WTC11 (cell line): ENCODE data around the gene KDM4C. TPM values are rescaled to one million over a fixed set of nuclear protein-coding genes. Genes with fewer than 3 reads are reported as not detected.

Experiments used
- ATAC-seq: fragments of 200-7000 bp; cut with Tn5 transposase; 2 replicates; pipeline ENCODE4 v1.10.0; 2021; ENCODE audit warnings: mild to moderate bottlenecking, moderate library complexity
- CTCF ChIA-PET: fragments of 300-600 bp; sonication (Branson Sonifier 250); formaldehyde crosslinking; loops from one replicate; lab custom pipeline; 2021; ENCODE audit warnings: antibody characterized with exemption; lab: Charles Lee
- POLR2A ChIA-PET: fragments of 350-600 bp; sonication (Branson Sonifier 250); formaldehyde crosslinking; loops from one replicate; lab custom pipeline; 2021; ENCODE audit warnings: antibody characterized with exemption; lab: Charles Lee
- DNase-seq: peaks from one replicate; pipeline ENCODE4 v3.0.0; 2021; ENCODE audit warnings: low spot score
- H3K27ac Mint-ChIP-seq: 2 replicates; pipeline ENCODE4 v1.8.0; 2021; ENCODE audit warnings: mixed read lengths
- H3K27me3 Mint-ChIP-seq: 2 replicates; pipeline ENCODE4 v1.8.0; 2021; ENCODE audit warnings: low read depth, mild to moderate bottlenecking, moderate library complexity, mixed read lengths
- H3K36me3 Mint-ChIP-seq: 2 replicates; pipeline ENCODE4 v1.8.0; 2021; ENCODE audit warnings: mixed read lengths
- H3K4me1 Mint-ChIP-seq: 2 replicates; pipeline ENCODE4 v1.8.0; 2022; ENCODE audit warnings: mixed read lengths
- H3K4me3 Mint-ChIP-seq: 2 replicates; pipeline ENCODE4 v1.8.0; 2021; ENCODE audit warnings: mild to moderate bottlenecking, moderate library complexity, mixed read lengths
- H3K9me3 Mint-ChIP-seq: 2 replicates; pipeline ENCODE4 v1.8.0; 2021; ENCODE audit warnings: mixed read lengths
- CBFB ChIP-seq: sonication (generic); formaldehyde crosslinking; IDR thresholded peaks from 2 replicates; pipeline ENCODE4 v1.8.1; 2022; ENCODE audit warnings: mild to moderate bottlenecking, low read depth, missing genetic modification reagents
- CREB1 ChIP-seq: sonication (generic); formaldehyde crosslinking; IDR thresholded peaks from 2 replicates; pipeline ENCODE4 v1.8.0; 2023; ENCODE audit warnings: mild to moderate bottlenecking, missing genetic modification reagents
- ELF4 ChIP-seq: sonication (generic); formaldehyde crosslinking; IDR thresholded peaks from 2 replicates; pipeline ENCODE4 v1.8.1; 2022; ENCODE audit warnings: low read depth, mild to moderate bottlenecking, moderate library complexity, missing genetic modification reagents
- ETV6 ChIP-seq: sonication (generic); formaldehyde crosslinking; IDR thresholded peaks from 2 replicates; pipeline ENCODE4 v1.8.1; 2022; ENCODE audit warnings: mild to moderate bottlenecking, missing genetic modification reagents
- HMGA2 ChIP-seq: fragments of 250-450 bp; sonication (Bioruptor Pico); IDR thresholded peaks from 2 replicates; pipeline ENCODE4 v1.4.0; 2021; ENCODE audit warnings: mild to moderate bottlenecking, moderate library complexity
- MYBL2 ChIP-seq: sonication (generic); formaldehyde crosslinking; IDR thresholded peaks from 2 replicates; pipeline ENCODE4 v1.8.1; 2023; ENCODE audit warnings: mild to moderate bottlenecking, moderate library complexity, missing genetic modification reagents
- NR2C2 ChIP-seq: sonication (generic); formaldehyde crosslinking; IDR thresholded peaks from 2 replicates; pipeline ENCODE4 v1.8.0; 2022; ENCODE audit warnings: mild to moderate bottlenecking, missing genetic modification reagents
- SMAD3 ChIP-seq: sonication (generic); formaldehyde crosslinking; IDR thresholded peaks from 2 replicates; pipeline ENCODE4 v1.8.0; 2022; ENCODE audit warnings: missing genetic modification reagents, mild to moderate bottlenecking, borderline replicate concordance
- TEAD4 ChIP-seq: sonication (generic); formaldehyde crosslinking; IDR thresholded peaks from 2 replicates; pipeline ENCODE4 v1.8.0; 2022; ENCODE audit warnings: mild to moderate bottlenecking, missing genetic modification reagents
- ZNF263 ChIP-seq: sonication (generic); formaldehyde crosslinking; IDR thresholded peaks from 2 replicates; pipeline ENCODE4 v1.8.1; 2022; ENCODE audit warnings: low read depth, mild to moderate bottlenecking, moderate library complexity, missing genetic modification reagents
- total RNA-seq: library from RNA; stranded (reverse); gene quantifications from 3 replicates; pipeline ENCODE4 v1.2.3, GENCODE V29; 2021
- TF ChIP-seq, protein P1 (sequence below): sonication (generic); formaldehyde crosslinking; IDR thresholded peaks from 2 replicates; pipeline ENCODE4 v1.8.0; 2023; ENCODE audit warnings: missing genetic modification reagents, mild to moderate bottlenecking, borderline replicate concordance
- TF ChIP-seq, protein P2 (sequence below): fragments of 250-450 bp; sonication (Bioruptor Pico); IDR thresholded peaks from 2 replicates; pipeline ENCODE4 v1.9.0; 2021; ENCODE audit warnings: moderate library complexity, mild to moderate bottlenecking, inconsistent platforms, borderline replicate concordance
- TF ChIP-seq, protein P3 (sequence below): sonication (generic); formaldehyde crosslinking; IDR thresholded peaks from 2 replicates; pipeline ENCODE4 v1.8.1; 2023; ENCODE audit warnings: mild to moderate bottlenecking, missing genetic modification reagents
- TF ChIP-seq, protein P4 (sequence below): sonication (generic); formaldehyde crosslinking; IDR thresholded peaks from 2 replicates; pipeline ENCODE4 v1.8.1; 2023; ENCODE audit warnings: mild to moderate bottlenecking, missing genetic modification reagents
- TF ChIP-seq, protein P5 (sequence below): sonication (generic); formaldehyde crosslinking; IDR thresholded peaks from 2 replicates; pipeline ENCODE4 v1.8.1; 2023; ENCODE audit warnings: mild to moderate bottlenecking, missing genetic modification reagents, borderline replicate concordance
- TF ChIP-seq, protein P6 (sequence below): fragments of 200-600 bp; IDR thresholded peaks from 2 replicates; pipeline ENCODE4 v1.8.0; 2022; ENCODE audit warnings: antibody characterized with exemption
- TF ChIP-seq, protein P7 (sequence below): sonication (generic); formaldehyde crosslinking; IDR thresholded peaks from 2 replicates; pipeline ENCODE4 v1.8.0; 2023; ENCODE audit warnings: missing genetic modification reagents
- TF ChIP-seq, protein P8 (sequence below): fragments of 250-450 bp; sonication (Bioruptor Pico); IDR thresholded peaks from 2 replicates; pipeline ENCODE4 v1.9.0; 2021; ENCODE audit warnings: mild to moderate bottlenecking

Gene KDM4C
- total RNA-seq, 1 experiment from 2014 or later, result 29.2 TPM

DNA sequence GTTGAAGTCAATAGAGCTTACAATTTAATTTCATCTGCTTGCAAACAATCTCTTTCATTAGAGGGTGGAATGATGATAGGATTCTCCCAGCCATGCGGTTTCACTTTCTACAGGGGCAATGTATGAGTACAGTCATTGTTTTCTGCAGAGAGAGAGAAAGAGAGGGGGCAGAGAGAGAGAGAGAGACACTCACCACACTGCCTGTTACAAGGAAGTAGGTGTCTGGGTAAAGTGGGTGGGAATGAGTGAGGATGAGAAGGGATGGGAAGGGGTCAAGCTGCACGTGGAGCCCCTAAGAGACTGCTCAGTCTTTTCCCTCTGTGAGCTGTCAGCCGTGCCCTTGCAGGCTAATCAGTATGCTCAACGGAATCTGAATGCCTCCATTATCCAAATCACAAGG lies 454.3 kb downstream of the KDM4C start:
- POLR2A ChIA-PET, result no interaction called here
- Mint-ChIP-seq H3K27me3 (peaks cover 52% of the 10 kb centered on the region), H3K9me3 (0 out of 2 replicates have a peak, but pooled peaks cover 3% of the 10 kb centered on the region), H3K36me3 (no peaks in the 10 kb centered on the region), H3K27ac (no peak overlapping the region), H3K4me3 (no peak overlapping the region), H3K4me1 (peaks cover 40% of the 10 kb centered on the region)
- CTCF ChIA-PET, result interaction anchor here (0.8 to 3.2 kb wide), 5 partner anchors 23 to 159 kb away, joined by 3 to 25 read pairs (median 7); no protein-coding TSS in a partner anchor
- DNase-seq (no peak), ATAC-seq (no peak)
- no peak for TF ChIP-seq ZNF263 (CRISPR knock-in tag)
- TF ChIP-seq ELF4 (CRISPR knock-in tag), result no peak
- TF ChIP-seq, protein P1, sequence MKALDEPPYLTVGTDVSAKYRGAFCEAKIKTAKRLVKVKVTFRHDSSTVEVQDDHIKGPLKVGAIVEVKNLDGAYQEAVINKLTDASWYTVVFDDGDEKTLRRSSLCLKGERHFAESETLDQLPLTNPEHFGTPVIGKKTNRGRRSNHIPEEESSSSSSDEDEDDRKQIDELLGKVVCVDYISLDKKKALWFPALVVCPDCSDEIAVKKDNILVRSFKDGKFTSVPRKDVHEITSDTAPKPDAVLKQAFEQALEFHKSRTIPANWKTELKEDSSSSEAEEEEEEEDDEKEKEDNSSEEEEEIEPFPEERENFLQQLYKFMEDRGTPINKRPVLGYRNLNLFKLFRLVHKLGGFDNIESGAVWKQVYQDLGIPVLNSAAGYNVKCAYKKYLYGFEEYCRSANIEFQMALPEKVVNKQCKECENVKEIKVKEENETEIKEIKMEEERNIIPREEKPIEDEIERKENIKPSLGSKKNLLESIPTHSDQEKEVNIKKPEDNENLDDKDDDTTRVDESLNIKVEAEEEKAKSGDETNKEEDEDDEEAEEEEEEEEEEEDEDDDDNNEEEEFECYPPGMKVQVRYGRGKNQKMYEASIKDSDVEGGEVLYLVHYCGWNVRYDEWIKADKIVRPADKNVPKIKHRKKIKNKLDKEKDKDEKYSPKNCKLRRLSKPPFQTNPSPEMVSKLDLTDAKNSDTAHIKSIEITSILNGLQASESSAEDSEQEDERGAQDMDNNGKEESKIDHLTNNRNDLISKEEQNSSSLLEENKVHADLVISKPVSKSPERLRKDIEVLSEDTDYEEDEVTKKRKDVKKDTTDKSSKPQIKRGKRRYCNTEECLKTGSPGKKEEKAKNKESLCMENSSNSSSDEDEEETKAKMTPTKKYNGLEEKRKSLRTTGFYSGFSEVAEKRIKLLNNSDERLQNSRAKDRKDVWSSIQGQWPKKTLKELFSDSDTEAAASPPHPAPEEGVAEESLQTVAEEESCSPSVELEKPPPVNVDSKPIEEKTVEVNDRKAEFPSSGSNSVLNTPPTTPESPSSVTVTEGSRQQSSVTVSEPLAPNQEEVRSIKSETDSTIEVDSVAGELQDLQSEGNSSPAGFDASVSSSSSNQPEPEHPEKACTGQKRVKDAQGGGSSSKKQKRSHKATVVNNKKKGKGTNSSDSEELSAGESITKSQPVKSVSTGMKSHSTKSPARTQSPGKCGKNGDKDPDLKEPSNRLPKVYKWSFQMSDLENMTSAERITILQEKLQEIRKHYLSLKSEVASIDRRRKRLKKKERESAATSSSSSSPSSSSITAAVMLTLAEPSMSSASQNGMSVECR, result no peak
- no peak for TF ChIP-seq MYBL2
- TF ChIP-seq TEAD4 (CRISPR knock-in tag), result no peak
- TF ChIP-seq ETV6 (CRISPR knock-in tag), result no peak
- no peak for TF ChIP-seq NR2C2 (CRISPR knock-in tag)
- TF ChIP-seq, protein P2, sequence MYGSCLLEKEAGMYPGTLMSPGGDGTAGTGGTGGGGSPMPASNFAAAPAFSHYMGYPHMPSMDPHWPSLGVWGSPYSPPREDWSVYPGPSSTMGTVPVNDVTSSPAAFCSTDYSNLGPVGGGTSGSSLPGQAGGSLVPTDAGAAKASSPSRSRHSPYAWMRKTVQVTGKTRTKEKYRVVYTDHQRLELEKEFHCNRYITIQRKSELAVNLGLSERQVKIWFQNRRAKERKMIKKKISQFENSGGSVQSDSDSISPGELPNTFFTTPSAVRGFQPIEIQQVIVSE, result no peak
- TF ChIP-seq CBFB (CRISPR knock-in tag), result no peak
- TF ChIP-seq, protein P3, sequence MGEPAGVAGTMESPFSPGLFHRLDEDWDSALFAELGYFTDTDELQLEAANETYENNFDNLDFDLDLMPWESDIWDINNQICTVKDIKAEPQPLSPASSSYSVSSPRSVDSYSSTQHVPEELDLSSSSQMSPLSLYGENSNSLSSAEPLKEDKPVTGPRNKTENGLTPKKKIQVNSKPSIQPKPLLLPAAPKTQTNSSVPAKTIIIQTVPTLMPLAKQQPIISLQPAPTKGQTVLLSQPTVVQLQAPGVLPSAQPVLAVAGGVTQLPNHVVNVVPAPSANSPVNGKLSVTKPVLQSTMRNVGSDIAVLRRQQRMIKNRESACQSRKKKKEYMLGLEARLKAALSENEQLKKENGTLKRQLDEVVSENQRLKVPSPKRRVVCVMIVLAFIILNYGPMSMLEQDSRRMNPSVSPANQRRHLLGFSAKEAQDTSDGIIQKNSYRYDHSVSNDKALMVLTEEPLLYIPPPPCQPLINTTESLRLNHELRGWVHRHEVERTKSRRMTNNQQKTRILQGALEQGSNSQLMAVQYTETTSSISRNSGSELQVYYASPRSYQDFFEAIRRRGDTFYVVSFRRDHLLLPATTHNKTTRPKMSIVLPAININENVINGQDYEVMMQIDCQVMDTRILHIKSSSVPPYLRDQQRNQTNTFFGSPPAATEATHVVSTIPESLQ, result no peak
- no peak for TF ChIP-seq CREB1 (CRISPR knock-in tag)
- TF ChIP-seq, protein P4, sequence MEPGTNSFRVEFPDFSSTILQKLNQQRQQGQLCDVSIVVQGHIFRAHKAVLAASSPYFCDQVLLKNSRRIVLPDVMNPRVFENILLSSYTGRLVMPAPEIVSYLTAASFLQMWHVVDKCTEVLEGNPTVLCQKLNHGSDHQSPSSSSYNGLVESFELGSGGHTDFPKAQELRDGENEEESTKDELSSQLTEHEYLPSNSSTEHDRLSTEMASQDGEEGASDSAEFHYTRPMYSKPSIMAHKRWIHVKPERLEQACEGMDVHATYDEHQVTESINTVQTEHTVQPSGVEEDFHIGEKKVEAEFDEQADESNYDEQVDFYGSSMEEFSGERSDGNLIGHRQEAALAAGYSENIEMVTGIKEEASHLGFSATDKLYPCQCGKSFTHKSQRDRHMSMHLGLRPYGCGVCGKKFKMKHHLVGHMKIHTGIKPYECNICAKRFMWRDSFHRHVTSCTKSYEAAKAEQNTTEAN (CRISPR knock-in tag), result no peak
- TF ChIP-seq, protein P5, sequence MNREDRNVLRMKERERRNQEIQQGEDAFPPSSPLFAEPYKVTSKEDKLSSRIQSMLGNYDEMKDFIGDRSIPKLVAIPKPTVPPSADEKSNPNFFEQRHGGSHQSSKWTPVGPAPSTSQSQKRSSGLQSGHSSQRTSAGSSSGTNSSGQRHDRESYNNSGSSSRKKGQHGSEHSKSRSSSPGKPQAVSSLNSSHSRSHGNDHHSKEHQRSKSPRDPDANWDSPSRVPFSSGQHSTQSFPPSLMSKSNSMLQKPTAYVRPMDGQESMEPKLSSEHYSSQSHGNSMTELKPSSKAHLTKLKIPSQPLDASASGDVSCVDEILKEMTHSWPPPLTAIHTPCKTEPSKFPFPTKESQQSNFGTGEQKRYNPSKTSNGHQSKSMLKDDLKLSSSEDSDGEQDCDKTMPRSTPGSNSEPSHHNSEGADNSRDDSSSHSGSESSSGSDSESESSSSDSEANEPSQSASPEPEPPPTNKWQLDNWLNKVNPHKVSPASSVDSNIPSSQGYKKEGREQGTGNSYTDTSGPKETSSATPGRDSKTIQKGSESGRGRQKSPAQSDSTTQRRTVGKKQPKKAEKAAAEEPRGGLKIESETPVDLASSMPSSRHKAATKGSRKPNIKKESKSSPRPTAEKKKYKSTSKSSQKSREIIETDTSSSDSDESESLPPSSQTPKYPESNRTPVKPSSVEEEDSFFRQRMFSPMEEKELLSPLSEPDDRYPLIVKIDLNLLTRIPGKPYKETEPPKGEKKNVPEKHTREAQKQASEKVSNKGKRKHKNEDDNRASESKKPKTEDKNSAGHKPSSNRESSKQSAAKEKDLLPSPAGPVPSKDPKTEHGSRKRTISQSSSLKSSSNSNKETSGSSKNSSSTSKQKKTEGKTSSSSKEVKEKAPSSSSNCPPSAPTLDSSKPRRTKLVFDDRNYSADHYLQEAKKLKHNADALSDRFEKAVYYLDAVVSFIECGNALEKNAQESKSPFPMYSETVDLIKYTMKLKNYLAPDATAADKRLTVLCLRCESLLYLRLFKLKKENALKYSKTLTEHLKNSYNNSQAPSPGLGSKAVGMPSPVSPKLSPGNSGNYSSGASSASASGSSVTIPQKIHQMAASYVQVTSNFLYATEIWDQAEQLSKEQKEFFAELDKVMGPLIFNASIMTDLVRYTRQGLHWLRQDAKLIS (CRISPR knock-in tag), result no peak
- TF ChIP-seq HMGA2 (CRISPR knock-in tag), result no peak
- TF ChIP-seq, protein P6, sequence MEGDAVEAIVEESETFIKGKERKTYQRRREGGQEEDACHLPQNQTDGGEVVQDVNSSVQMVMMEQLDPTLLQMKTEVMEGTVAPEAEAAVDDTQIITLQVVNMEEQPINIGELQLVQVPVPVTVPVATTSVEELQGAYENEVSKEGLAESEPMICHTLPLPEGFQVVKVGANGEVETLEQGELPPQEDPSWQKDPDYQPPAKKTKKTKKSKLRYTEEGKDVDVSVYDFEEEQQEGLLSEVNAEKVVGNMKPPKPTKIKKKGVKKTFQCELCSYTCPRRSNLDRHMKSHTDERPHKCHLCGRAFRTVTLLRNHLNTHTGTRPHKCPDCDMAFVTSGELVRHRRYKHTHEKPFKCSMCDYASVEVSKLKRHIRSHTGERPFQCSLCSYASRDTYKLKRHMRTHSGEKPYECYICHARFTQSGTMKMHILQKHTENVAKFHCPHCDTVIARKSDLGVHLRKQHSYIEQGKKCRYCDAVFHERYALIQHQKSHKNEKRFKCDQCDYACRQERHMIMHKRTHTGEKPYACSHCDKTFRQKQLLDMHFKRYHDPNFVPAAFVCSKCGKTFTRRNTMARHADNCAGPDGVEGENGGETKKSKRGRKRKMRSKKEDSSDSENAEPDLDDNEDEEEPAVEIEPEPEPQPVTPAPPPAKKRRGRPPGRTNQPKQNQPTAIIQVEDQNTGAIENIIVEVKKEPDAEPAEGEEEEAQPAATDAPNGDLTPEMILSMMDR, result no peak
- TF ChIP-seq SMAD3 (CRISPR knock-in tag), result no peak
- TF ChIP-seq, protein P7, sequence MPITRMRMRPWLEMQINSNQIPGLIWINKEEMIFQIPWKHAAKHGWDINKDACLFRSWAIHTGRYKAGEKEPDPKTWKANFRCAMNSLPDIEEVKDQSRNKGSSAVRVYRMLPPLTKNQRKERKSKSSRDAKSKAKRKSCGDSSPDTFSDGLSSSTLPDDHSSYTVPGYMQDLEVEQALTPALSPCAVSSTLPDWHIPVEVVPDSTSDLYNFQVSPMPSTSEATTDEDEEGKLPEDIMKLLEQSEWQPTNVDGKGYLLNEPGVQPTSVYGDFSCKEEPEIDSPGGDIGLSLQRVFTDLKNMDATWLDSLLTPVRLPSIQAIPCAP (CRISPR knock-in tag), result no peak
- TF ChIP-seq, protein P8, sequence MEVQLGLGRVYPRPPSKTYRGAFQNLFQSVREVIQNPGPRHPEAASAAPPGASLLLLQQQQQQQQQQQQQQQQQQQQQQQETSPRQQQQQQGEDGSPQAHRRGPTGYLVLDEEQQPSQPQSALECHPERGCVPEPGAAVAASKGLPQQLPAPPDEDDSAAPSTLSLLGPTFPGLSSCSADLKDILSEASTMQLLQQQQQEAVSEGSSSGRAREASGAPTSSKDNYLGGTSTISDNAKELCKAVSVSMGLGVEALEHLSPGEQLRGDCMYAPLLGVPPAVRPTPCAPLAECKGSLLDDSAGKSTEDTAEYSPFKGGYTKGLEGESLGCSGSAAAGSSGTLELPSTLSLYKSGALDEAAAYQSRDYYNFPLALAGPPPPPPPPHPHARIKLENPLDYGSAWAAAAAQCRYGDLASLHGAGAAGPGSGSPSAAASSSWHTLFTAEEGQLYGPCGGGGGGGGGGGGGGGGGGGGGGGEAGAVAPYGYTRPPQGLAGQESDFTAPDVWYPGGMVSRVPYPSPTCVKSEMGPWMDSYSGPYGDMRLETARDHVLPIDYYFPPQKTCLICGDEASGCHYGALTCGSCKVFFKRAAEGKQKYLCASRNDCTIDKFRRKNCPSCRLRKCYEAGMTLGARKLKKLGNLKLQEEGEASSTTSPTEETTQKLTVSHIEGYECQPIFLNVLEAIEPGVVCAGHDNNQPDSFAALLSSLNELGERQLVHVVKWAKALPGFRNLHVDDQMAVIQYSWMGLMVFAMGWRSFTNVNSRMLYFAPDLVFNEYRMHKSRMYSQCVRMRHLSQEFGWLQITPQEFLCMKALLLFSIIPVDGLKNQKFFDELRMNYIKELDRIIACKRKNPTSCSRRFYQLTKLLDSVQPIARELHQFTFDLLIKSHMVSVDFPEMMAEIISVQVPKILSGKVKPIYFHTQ (CRISPR knock-in tag), result no peak
